Measurements from ENCODE around the gene GNAO1.

- TF ChIP-seq, protein P1, sequence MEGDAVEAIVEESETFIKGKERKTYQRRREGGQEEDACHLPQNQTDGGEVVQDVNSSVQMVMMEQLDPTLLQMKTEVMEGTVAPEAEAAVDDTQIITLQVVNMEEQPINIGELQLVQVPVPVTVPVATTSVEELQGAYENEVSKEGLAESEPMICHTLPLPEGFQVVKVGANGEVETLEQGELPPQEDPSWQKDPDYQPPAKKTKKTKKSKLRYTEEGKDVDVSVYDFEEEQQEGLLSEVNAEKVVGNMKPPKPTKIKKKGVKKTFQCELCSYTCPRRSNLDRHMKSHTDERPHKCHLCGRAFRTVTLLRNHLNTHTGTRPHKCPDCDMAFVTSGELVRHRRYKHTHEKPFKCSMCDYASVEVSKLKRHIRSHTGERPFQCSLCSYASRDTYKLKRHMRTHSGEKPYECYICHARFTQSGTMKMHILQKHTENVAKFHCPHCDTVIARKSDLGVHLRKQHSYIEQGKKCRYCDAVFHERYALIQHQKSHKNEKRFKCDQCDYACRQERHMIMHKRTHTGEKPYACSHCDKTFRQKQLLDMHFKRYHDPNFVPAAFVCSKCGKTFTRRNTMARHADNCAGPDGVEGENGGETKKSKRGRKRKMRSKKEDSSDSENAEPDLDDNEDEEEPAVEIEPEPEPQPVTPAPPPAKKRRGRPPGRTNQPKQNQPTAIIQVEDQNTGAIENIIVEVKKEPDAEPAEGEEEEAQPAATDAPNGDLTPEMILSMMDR (IDR thresholded peaks at IDR 0.05): no peak
- no peak for TF ChIP-seq POLR2AphosphoS5 (IDR thresholded peaks at IDR 0.05)
Measured at GRCh38 chr16:56192635-56192945, 1.3 kb downstream of the GNAO1 start.
